Right atrium auricular region (tissue), 2 donors: ENCODE results near the gene CADPS. TPM values are rescaled to one million over a fixed set of nuclear protein-coding genes. Genes with fewer than 3 reads are reported as not detected.

Source experiments
- DNase-seq: peaks from one replicate; pipeline ENCODE4 v3.0.0-alpha.2; 2019; ENCODE audit warnings: low spot score
- H3K27ac ChIP-seq, 2 donors: fragments of 200-600 bp; sonication (generic); 1 replicate in 1 of 2; 2 replicates in 1 of 2; pipeline ENCODE4 v1.5.1; 2016 to 2019
- H3K27me3 ChIP-seq, 2 donors: fragments of 200-600 bp; sonication (generic); one replicate each; pipeline versions ENCODE4 v1.5.1 to v1.6.0; 2017 to 2019
- H3K36me3 ChIP-seq: fragments of 200-600 bp; sonication (generic); one replicate; pipeline ENCODE4 v1.5.1; 2016
- H3K4me1 ChIP-seq, 2 donors: fragments of 200-600 bp; sonication (generic); one replicate each; pipeline versions ENCODE4 v1.5.1 to v1.6.0; 2017 to 2019
- H3K4me3 ChIP-seq, 2 donors: fragments of 200-600 bp; sonication (generic); 1 replicate in 1 of 2; 2 replicates in 1 of 2; pipeline ENCODE4 v1.5.1; 2017 to 2019; ENCODE audit warnings: mild to moderate bottlenecking in 1 of 2, moderate library complexity in 1 of 2
- H3K9me3 ChIP-seq, 2 donors: fragments of 200-600 bp; sonication (generic); one replicate each; pipeline ENCODE4 v1.5.1; 2019
- total RNA-seq, 2 donors: library from RNA; depleted of rRNA; stranded (reverse); fragments of >200 nt; gene quantifications; one replicate each; pipeline ENCODE4 v1.1.0, GENCODE V29; 2016
- TF ChIP-seq, protein P1 (sequence below), 2 donors: fragments of 200-600 bp; sonication (generic); IDR thresholded peaks; one replicate each; pipeline ENCODE4 v1.5.1; 2019; ENCODE audit warnings: antibody characterized with exemption in 2 of 2

Gene CADPS
- total RNA-seq, 2 donors from 2014 or later, result 16.1 to 48.2 TPM

GRCh38 chr3:62453448-62453847 lies 421.8 kb downstream of the CADPS start:
- no peaks in the 10 kb centered on the region for H3K9me3 ChIP-seq
- TF ChIP-seq, protein P1, sequence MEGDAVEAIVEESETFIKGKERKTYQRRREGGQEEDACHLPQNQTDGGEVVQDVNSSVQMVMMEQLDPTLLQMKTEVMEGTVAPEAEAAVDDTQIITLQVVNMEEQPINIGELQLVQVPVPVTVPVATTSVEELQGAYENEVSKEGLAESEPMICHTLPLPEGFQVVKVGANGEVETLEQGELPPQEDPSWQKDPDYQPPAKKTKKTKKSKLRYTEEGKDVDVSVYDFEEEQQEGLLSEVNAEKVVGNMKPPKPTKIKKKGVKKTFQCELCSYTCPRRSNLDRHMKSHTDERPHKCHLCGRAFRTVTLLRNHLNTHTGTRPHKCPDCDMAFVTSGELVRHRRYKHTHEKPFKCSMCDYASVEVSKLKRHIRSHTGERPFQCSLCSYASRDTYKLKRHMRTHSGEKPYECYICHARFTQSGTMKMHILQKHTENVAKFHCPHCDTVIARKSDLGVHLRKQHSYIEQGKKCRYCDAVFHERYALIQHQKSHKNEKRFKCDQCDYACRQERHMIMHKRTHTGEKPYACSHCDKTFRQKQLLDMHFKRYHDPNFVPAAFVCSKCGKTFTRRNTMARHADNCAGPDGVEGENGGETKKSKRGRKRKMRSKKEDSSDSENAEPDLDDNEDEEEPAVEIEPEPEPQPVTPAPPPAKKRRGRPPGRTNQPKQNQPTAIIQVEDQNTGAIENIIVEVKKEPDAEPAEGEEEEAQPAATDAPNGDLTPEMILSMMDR (IDR thresholded peaks at IDR 0.05), result no peak
- no peak for DNase-seq
- H3K4me3 ChIP-seq, result no peak overlapping the region
- no peaks in the 10 kb centered on the region for H3K4me1 ChIP-seq
- no peak overlapping the region for H3K27ac ChIP-seq
- no peaks in the 10 kb centered on the region for H3K36me3 ChIP-seq
- H3K27me3 ChIP-seq, result no peaks in the 10 kb centered on the region

DNA sequence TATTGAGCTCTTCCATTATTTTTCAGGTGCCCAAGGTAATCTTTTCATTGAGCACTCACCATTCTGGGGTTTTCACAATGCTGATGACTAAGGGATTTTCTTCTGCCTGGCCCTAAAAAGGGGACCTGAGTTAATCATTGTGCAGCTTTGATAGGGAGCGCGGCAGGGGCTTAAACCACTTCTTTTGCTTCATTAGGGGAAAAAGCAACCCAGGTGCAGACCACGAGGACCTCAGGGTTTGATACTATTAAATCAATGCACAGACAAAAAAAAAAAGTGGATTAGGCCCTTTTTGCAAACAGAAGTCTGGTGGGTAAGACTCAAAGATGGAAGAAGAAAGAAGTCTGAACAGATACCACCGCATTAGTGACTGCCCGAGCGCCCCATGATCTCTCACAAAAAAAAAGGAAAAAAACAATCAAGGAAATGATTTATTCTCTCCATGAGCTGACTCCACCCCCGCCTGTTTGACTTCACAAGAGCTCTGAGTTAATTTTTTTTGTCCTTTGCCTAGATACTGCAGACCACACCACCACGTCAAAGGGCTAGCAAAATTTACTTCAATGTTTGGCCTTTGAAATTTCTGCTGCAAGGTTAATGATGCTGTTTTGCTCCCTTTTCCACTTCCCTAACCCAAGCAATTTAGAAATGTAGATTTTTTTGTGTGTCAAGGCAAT lies 423.9 kb downstream of the CADPS start:
- H3K4me1 ChIP-seq, result no peaks in the 10 kb centered on the region
- H3K27me3 ChIP-seq, result no peaks in the 10 kb centered on the region
- H3K9me3 ChIP-seq, result no peaks in the 10 kb centered on the region
- H3K4me3 ChIP-seq, result no peak overlapping the region
- no peak for DNase-seq
- TF ChIP-seq, protein P1 (IDR thresholded peaks at IDR 0.05), result no peak
- no peak overlapping the region for H3K27ac ChIP-seq
- H3K36me3 ChIP-seq, result no peaks in the 10 kb centered on the region

DNA sequence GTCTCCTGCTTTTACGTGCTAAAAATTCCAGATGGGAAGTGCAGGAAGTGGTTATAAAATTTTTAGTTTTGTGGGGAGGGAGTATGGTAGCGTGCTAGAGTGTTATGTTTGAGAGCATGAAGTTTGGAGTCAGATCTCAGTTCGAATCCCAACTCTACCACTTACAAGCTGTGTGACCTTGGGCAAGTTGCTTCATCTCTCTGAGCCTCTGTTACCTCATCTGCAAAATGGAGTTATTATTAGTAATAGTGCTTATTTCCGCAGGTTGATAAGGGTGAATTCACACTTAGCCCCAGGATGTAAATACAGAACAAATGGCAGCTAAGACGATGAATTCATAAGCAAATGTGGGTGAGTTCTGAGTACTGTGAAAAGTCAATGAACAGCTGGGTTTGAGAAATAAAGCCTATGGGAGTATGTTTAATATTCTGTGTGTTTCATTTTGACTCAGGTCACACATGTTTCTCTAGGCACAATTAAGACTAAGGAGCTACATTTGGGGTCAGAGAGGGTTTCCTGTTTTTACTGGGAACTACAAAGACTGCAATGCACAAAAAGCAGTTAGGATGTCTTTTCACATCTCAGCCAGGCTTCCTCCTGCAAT lies 428.8 kb downstream of the CADPS start:
- no peak overlapping the region for H3K27ac ChIP-seq
- H3K4me1 ChIP-seq, result no peaks in the 10 kb centered on the region
- H3K4me3 ChIP-seq, result no peak overlapping the region
- H3K9me3 ChIP-seq, result no peaks in the 10 kb centered on the region
- H3K27me3 ChIP-seq, result no peaks in the 10 kb centered on the region
- DNase-seq, result no peak
- TF ChIP-seq, protein P1 (IDR thresholded peaks at IDR 0.05), result no peak
- no peaks in the 10 kb centered on the region for H3K36me3 ChIP-seq

DNA sequence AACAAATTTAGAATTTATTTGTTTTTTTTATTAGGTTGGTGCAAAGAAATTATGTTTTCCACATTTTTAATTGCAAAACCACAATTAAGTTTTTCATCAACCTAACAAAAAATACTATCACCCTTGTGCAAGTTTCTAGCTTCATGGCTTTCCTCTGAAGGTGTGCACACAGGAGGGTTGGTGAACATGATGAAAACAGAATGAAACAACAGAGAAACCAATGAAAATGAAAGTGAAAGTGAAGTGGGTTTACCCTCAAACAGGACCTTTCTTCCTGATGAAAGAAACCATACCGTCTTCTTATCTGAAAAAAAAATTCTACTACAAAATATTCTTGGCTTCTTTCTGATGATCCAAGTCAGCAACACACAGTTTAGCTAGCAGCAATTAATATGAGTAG lies 429.9 kb downstream of the CADPS start:
- Histone ChIP-seq H3K36me3 (no peaks in the 10 kb centered on the region), H3K27me3 (no peaks in the 10 kb centered on the region), H3K27ac (no peak overlapping the region), H3K9me3 (no peaks in the 10 kb centered on the region), H3K4me3 (no peak overlapping the region), H3K4me1 (no peaks in the 10 kb centered on the region)
- no peak for DNase-seq
- TF ChIP-seq, protein P1 (IDR thresholded peaks at IDR 0.05), result no peak

- TF ChIP-seq, protein P1 (IDR thresholded peaks at IDR 0.05), result no peak
Observed at GRCh38 chr3:62439978-62440377, 435.2 kb downstream of the CADPS start.

More at GRCh38 chr3:62439978-62440377, 435.2 kb downstream of the CADPS start:
- Histone ChIP-seq H3K4me3 (no peak overlapping the region), H3K9me3 (no peaks in the 10 kb centered on the region), H3K4me1 (no peaks in the 10 kb centered on the region), H3K27ac (no peak overlapping the region), H3K36me3 (peaks cover 4% of the 10 kb centered on the region), H3K27me3 (no peaks in the 10 kb centered on the region)
- DNase-seq, result no peak
